GM19468 (cell line): ENCODE measurements around the gene FZR1.

Experiments
- ATAC-seq: cut with Tn5 transposase; IDR thresholded peaks from one replicate; pipeline ENCODE4 v1.9.1; 2021; ENCODE audit warnings: mild to moderate bottlenecking, moderate library complexity, moderate number of reproducible peaks; ENCODE audit not compliant: unreplicated experiment; ENCODE audit errors: extremely low read depth

The FZR1 gene

DNA sequence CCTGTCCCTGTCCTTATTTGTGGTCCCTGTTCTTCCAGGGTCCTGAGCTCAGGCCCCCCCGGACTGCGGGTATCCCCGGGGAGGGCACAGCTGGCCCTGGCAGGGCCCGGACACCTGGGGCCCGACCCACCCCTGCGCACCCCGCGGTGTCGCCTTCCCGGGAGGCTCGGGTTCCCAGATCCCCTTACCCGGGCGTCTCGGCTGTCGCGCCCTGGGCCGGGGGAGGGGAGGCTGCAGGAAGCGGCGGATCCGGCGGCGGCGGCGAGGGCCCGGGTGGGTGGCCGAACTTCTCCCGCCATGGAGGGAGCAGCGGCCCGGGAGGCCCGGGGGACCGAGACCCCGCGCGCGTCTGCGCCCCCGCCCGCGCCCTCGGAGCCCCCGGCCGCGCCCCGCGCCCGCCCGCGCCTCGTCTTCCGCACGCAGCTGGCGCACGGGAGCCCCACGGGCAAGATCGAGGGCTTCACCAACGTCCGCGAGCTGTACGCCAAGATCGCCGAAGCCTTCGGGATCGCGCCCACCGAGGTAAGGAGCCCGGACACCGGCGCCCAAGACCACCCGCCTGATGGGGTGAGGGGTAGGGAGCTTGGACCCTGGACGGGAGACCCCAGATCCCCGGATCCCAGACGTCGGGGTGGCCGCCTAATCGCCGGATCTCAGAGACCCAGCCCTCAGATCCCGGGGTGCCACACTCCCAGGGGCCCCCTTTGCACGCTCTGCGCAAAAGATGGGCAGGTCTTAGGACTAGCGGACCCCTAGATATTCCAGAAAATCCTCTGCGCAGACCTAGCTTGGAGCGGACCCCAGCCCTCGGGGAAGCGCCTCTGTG, 79.4 kb downstream of the FZR1 start, which contains the start of gene GIPC3:
Gene GIPC3, plus strand, starts transcription at position 178 of the 826 bp plus-strand sequence. Its CDS starts 120 bp downstream, at position 298.
- ATAC-seq = no peak

DNA sequence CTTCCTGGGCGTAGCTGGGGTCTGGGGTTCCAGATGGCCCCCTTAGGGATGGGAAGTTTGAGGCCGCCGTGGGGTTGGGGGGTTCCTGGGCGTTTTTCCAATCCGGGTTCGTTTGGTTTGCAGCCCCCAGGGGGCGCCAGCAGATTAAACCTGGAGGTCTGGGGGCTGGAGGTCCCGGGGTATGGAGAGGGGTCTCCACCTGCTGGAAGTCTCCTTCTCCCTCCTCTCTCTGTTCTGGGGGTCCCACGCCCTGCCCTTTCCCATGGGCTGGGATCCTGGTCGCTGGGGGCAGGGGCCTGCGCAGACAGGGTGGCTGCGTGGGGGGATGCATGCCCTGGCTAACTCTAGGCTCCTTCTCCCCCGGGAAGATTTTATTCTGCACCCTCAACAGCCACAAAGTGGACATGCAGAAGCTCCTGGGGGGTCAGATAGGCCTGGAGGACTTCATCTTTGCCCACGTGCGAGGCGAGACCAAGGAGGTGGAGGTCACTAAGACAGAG, 80.1 kb downstream of the FZR1 start:
- ATAC-seq = no peak

DNA sequence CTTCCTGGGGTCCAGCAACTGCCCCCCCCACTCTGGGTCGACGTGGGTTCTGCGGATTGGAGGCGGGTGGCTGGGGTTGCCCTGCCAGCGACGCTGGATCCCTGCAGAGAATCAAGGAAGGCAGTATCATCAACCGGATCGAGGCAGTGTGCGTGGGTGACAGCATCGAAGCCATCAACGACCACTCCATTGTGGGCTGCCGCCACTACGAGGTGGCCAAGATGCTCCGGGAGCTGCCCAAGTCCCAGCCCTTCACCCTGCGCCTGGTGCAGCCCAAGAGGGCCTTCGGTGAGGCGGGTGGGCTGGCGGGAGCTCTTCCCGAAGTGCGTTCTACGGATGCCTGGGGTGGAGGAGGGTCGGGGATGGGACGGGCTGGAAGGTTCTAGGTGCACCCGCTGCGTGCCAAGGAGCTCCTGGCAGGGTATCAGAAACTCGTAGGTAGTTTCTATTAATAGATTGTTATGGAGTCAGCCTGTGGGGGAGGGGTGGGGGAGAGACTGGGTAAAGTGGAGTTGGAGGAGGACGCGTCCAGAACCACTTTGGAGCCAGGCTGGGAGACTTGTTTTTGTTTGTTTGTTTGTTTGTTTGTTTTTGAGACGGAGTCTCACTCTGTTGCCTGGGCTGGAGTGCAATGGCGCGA, 80.7 kb downstream of the FZR1 start:
- ATAC-seq = no peak
